Chondrocyte (in vitro differentiated cells): ENCODE measurements around the gene FBXW5. TPM values are rescaled to one million over a fixed set of nuclear protein-coding genes. Genes with fewer than 3 reads are reported as not detected.
A peak's percentile ranks its signal among the peaks of the same experiment; 100 is the strongest.

ENCODE experiments used
- DNase-seq: peaks from one replicate; pipeline ENCODE4 v3.0.0; 2021; ENCODE audit warnings: mixed read lengths, low spot score
- H3K27ac Mint-ChIP-seq: one replicate; pipeline ENCODE4 v1.8.0; 2021; ENCODE audit warnings: mild to moderate bottlenecking, moderate library complexity, mixed read lengths; ENCODE audit not compliant: unreplicated experiment
- H3K27me3 Mint-ChIP-seq: 2 replicates; pipeline ENCODE4 v1.8.0; 2021; ENCODE audit warnings: low read depth, mixed read lengths
- H3K36me3 Mint-ChIP-seq: 2 replicates; pipeline ENCODE4 v1.8.0; 2021; ENCODE audit warnings: low read depth, mixed read lengths
- H3K4me1 Mint-ChIP-seq: 2 replicates; pipeline ENCODE4 v1.8.0; 2021; ENCODE audit warnings: low read depth, mild to moderate bottlenecking, mixed read lengths
- H3K4me3 Mint-ChIP-seq: one replicate; pipeline ENCODE4 v1.8.0; 2021; ENCODE audit warnings: mild to moderate bottlenecking, moderate library complexity, mixed read lengths; ENCODE audit not compliant: unreplicated experiment
- H3K9me3 Mint-ChIP-seq: 2 replicates; pipeline ENCODE4 v1.8.0; 2021; ENCODE audit warnings: low read depth, mixed read lengths
- total RNA-seq: library from RNA; stranded (reverse); gene quantifications from 3 replicates; pipeline ENCODE4 v1.2.1, GENCODE V29; 2021
- TF ChIP-seq, protein P1 (sequence below): fragments of 200-600 bp; sonication (generic); IDR thresholded peaks from 2 replicates; pipeline ENCODE4 v1.5.0; 2021; ENCODE audit warnings: antibody characterized with exemption, mild to moderate bottlenecking, moderate library complexity

FBXW5 gene
- total RNA-seq, 1 donor from 2014 or later, result 87.5 TPM

DNA sequence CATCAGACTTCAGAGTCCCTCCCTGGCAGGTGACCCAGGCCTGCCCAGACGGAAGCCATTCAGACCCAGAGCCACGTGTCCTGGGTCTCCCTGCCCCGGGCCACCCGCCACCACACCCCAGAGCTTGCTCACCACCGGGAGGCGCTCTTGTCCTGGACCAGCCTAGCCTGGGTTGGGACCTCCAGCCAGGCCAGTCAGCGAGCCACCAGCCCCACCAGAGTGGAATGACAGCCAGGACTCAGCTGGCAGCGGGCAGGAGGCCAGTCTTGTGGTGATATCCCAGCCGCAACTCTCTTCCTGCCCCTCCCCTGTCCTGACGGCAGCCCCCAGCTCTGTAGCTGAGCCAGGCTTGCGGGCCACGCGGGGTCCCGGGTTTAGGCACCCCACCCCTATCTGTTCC, 31.1 kb upstream of the FBXW5 start:
- TF ChIP-seq, protein P1, sequence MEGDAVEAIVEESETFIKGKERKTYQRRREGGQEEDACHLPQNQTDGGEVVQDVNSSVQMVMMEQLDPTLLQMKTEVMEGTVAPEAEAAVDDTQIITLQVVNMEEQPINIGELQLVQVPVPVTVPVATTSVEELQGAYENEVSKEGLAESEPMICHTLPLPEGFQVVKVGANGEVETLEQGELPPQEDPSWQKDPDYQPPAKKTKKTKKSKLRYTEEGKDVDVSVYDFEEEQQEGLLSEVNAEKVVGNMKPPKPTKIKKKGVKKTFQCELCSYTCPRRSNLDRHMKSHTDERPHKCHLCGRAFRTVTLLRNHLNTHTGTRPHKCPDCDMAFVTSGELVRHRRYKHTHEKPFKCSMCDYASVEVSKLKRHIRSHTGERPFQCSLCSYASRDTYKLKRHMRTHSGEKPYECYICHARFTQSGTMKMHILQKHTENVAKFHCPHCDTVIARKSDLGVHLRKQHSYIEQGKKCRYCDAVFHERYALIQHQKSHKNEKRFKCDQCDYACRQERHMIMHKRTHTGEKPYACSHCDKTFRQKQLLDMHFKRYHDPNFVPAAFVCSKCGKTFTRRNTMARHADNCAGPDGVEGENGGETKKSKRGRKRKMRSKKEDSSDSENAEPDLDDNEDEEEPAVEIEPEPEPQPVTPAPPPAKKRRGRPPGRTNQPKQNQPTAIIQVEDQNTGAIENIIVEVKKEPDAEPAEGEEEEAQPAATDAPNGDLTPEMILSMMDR, result peak; percentile 46
- Mint-ChIP-seq H3K36me3 (no peaks in the 10 kb centered on the region), H3K27me3 (no peaks in the 10 kb centered on the region), H3K4me3 (no peak overlapping the region), H3K9me3 (no peaks in the 10 kb centered on the region), H3K4me1 (peaks cover 15% of the 10 kb centered on the region), H3K27ac (no peak overlapping the region)
- DNase-seq, result no peak

DNA sequence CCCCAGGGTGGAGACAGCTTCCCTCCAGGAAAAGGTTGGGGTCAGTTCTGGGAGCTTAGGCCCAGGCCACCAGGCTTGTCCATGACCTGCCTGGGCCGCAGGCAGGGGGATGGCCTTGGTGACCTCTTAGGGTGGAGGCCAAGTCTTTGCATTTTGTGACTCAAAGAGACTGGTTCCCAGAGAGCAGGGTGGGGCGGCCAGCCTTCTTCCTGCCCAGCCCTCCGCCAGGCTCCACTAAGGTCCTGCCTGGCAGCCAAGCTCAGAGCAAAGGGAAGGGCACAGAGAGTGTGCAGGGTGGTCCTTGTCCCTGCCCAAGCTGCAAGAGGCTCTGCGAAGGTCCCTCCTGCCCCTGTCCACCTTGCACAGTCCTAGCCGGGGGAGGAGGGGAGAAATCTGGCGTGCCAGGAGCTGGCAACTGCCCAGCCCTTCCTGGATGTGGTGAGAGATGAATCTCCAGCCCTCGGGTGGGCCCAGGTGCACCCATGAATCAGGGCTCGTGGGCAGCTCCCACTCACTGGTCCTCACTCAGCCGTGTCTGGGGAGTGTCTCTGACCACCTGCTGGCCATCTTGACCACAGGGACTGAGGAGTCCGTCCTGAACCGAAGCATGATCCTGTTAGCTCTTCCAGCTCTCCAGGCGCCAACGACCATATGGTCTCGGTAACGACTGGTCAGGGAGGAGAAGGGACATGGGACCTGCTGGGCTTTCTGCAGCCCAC, 30.4 kb upstream of the FBXW5 start:
- Mint-ChIP-seq H3K4me3 (no peak overlapping the region), H3K9me3 (no peaks in the 10 kb centered on the region), H3K27me3 (no peaks in the 10 kb centered on the region), H3K36me3 (no peaks in the 10 kb centered on the region), H3K4me1 (peaks cover 15% of the 10 kb centered on the region), H3K27ac (no peak overlapping the region)
- TF ChIP-seq, protein P1, result no peak
- DNase-seq, result no peak

DNA sequence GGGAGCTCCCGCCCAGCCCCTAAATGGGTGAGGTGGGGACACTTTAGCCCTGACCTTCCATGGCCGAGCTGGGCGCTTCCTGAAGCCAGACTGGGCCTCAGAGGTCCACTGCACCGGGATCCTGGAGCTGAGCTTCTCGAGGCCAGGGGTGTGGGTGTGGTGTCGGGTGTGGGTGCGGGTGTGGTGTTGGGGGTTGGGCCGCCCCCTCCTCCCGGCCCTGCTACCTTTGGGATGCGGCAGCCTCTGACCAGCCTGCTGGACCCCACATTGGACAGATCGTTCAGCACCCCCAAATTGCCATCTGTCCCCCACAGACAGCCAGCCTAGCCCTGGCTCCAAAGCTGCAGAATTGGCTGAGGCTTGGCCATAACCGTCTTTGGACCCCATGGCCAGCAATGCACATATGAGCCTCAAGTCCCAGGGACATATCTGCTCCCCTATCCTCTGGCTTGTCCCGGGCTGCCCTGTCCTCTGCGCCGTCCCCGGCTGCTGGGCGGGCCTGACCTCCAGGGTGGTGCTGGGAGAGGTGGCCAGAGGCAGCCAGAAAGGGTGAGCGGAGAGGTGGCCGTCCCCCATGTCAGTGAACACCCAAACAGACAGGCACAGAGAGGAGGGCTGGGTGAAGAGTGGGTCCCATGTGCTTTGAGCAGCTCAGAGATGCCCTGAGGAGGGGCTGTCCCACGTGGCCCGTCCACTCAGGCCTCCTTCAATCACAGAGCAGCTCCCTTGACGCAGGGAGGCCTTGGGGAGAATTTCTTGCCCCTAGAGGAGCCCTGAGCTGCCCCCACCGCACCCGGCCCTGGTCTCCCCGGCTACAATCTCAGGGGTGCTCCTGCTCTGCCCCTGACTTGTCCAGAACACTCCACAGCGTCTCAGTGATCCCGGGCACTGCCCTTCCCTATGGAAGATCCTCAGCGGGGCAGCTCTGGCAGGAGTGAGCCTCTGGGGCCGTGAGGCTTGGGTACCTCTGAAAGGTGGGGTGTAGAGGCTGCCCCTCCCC, 29.4 kb upstream of the FBXW5 start:
- no peaks in the 10 kb centered on the region for H3K9me3 Mint-ChIP-seq
- no peak overlapping the region for H3K27ac Mint-ChIP-seq
- TF ChIP-seq, protein P1, result no peak
- H3K27me3 Mint-ChIP-seq, result no peaks in the 10 kb centered on the region
- H3K4me1 Mint-ChIP-seq, result peaks cover 15% of the 10 kb centered on the region
- no peaks in the 10 kb centered on the region for H3K36me3 Mint-ChIP-seq
- no peak overlapping the region for H3K4me3 Mint-ChIP-seq
- DNase-seq, result no peak

DNA sequence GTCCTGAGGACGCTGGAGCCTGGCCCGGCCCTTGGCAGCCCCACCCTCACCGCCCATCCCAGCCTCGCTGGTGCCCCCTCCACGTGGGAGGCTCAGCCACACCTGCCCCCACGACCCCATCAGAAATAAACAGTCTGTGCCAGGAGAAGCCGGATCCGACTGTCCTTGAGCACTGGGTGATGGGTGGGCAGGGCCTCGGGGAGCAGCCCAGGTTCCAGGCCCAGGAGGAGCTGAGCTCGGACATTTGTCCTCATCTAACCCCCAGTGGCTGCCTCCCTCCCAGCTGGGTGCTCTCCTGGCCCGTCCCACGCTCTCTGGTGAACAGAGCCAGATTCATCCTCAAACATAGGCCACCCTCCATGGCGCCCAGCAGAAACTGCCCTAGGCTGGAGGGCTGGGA, 28.2 kb upstream of the FBXW5 start:
- Mint-ChIP-seq H3K9me3 (no peaks in the 10 kb centered on the region), H3K4me1 (peaks cover 15% of the 10 kb centered on the region), H3K27me3 (no peaks in the 10 kb centered on the region), H3K36me3 (no peaks in the 10 kb centered on the region), H3K27ac (no peak overlapping the region), H3K4me3 (no peak overlapping the region)
- DNase-seq, result no peak
- TF ChIP-seq, protein P1, result no peak

DNA sequence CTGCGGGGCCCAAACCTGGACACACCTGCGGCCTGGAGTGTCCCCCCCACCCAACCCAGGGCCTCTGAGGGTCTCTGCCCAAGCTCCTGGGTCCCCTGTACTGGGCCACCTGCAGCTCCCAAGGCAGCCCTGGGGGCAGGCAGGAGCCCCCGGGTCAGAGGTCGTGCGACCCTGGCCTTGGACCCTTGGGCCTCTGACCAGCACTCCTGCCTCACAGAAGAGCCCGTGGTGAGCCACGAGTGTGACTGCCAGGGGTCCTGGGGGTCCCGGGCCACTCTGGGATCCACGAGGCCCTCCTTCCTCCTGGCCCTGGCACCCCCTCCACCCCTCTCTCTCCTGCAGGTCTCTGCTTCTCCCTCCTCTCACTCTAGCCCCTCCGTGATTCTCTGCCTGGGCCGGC, 27.8 kb upstream of the FBXW5 start:
- TF ChIP-seq, protein P1, result no peak
- Mint-ChIP-seq H3K9me3 (no peaks in the 10 kb centered on the region), H3K36me3 (no peaks in the 10 kb centered on the region), H3K4me3 (no peak overlapping the region), H3K27ac (no peak overlapping the region), H3K27me3 (no peaks in the 10 kb centered on the region), H3K4me1 (peaks cover 11% of the 10 kb centered on the region)
- DNase-seq, result no peak
